Measurements from ENCODE around the gene FHAD1.

FHAD1 gene

GRCh38 chr1:15440357-15440756 is 193.3 kb downstream of the FHAD1 start:
- DNase-seq (ENCODE audit: low read depth, low spot score): no peak
- H3K36me3 ChIP-seq (ENCODE audit: control insufficient read depth, insufficient read depth, low read length): no peaks in the 10 kb centered on the region
- H3K4me3 ChIP-seq (ENCODE audit: low read length): no peak overlapping the region
- no peaks in the 10 kb centered on the region for H3K27me3 ChIP-seq (ENCODE audit: control insufficient read depth, insufficient read depth, low read length)
- H3K27ac ChIP-seq (ENCODE audit: low read length): no peak overlapping the region
- no peaks in the 10 kb centered on the region for H3K4me1 ChIP-seq (ENCODE audit: control insufficient read depth, insufficient read depth, low read length)
- H3K9me3 ChIP-seq (ENCODE audit: control insufficient read depth, insufficient read depth, low read length): no peaks in the 10 kb centered on the region
- no CpG with 5 or more reads among the region's 13 CpGs for WGBS (ENCODE audit: insufficient coverage, insufficient read length)

- no peak for DNase-seq (ENCODE audit: low read depth, low spot score)
These were observed 194.2 kb downstream of the FHAD1 start for GRCh38 chr1:15441247-15441646.

GRCh38 chr1:15442119-15442518 is 195.1 kb downstream of the FHAD1 start:
- Histone ChIP-seq H3K36me3 (ENCODE audit: control insufficient read depth, insufficient read depth, low read length) (no peaks in the 10 kb centered on the region), H3K27me3 (ENCODE audit: control insufficient read depth, insufficient read depth, low read length) (no peaks in the 10 kb centered on the region), H3K27ac (ENCODE audit: low read length) (no peak overlapping the region), H3K4me1 (ENCODE audit: control insufficient read depth, insufficient read depth, low read length) (no peaks in the 10 kb centered on the region), H3K9me3 (ENCODE audit: control insufficient read depth, insufficient read depth, low read length) (no peaks in the 10 kb centered on the region), H3K4me3 (ENCODE audit: low read length) (no peak overlapping the region)
- WGBS (ENCODE audit: insufficient coverage, insufficient read length): no CpG with 5 or more reads among the region's 8 CpGs
- no peak for DNase-seq (ENCODE audit: low read depth, low spot score)

More at GRCh38 chr1:15441247-15441646, 194.2 kb downstream of the FHAD1 start:
- H3K27me3 ChIP-seq (ENCODE audit: control insufficient read depth, insufficient read depth, low read length): no peaks in the 10 kb centered on the region
- no peaks in the 10 kb centered on the region for H3K9me3 ChIP-seq (ENCODE audit: control insufficient read depth, insufficient read depth, low read length)
- WGBS (ENCODE audit: insufficient coverage, insufficient read length): no CpG with 5 or more reads among the region's 6 CpGs
- H3K4me3 ChIP-seq (ENCODE audit: low read length): no peak overlapping the region
- H3K4me1 ChIP-seq (ENCODE audit: control insufficient read depth, insufficient read depth, low read length): no peaks in the 10 kb centered on the region
- H3K27ac ChIP-seq (ENCODE audit: low read length): no peak overlapping the region
- no peaks in the 10 kb centered on the region for H3K36me3 ChIP-seq (ENCODE audit: control insufficient read depth, insufficient read depth, low read length)

GRCh38 chr1:15442759-15443158 is 195.7 kb downstream of the FHAD1 start:
- no peak for DNase-seq (ENCODE audit: low read depth, low spot score)
- H3K4me3 ChIP-seq (ENCODE audit: low read length): no peak overlapping the region
- no peaks in the 10 kb centered on the region for H3K4me1 ChIP-seq (ENCODE audit: control insufficient read depth, insufficient read depth, low read length)
- WGBS (ENCODE audit: insufficient coverage, insufficient read length): no CpG with 5 or more reads among the region's 5 CpGs
- H3K27ac ChIP-seq (ENCODE audit: low read length): no peak overlapping the region
- no peaks in the 10 kb centered on the region for H3K36me3 ChIP-seq (ENCODE audit: control insufficient read depth, insufficient read depth, low read length)
- no peaks in the 10 kb centered on the region for H3K9me3 ChIP-seq (ENCODE audit: control insufficient read depth, insufficient read depth, low read length)
- H3K27me3 ChIP-seq (ENCODE audit: control insufficient read depth, insufficient read depth, low read length): no peaks in the 10 kb centered on the region

- Histone ChIP-seq H3K4me3 (ENCODE audit: low read length) (no peak overlapping the region), H3K9me3 (ENCODE audit: control insufficient read depth, insufficient read depth, low read length) (no peaks in the 10 kb centered on the region), H3K27ac (ENCODE audit: low read length) (no peak overlapping the region), H3K36me3 (ENCODE audit: control insufficient read depth, insufficient read depth, low read length) (no peaks in the 10 kb centered on the region), H3K4me1 (ENCODE audit: control insufficient read depth, insufficient read depth, low read length) (no peaks in the 10 kb centered on the region), H3K27me3 (ENCODE audit: control insufficient read depth, insufficient read depth, low read length) (no peaks in the 10 kb centered on the region)
- no CpG with 5 or more reads among the region's 5 CpGs for WGBS (ENCODE audit: insufficient coverage, insufficient read length)
- DNase-seq (ENCODE audit: low read depth, low spot score): no peak
These were observed 196.3 kb downstream of the FHAD1 start for GRCh38 chr1:15443281-15443680.

- Histone ChIP-seq H3K27me3 (ENCODE audit: control insufficient read depth, insufficient read depth, low read length) (no peaks in the 10 kb centered on the region), H3K4me1 (ENCODE audit: control insufficient read depth, insufficient read depth, low read length) (no peaks in the 10 kb centered on the region), H3K4me3 (ENCODE audit: low read length) (no peak overlapping the region), H3K9me3 (ENCODE audit: control insufficient read depth, insufficient read depth, low read length) (no peaks in the 10 kb centered on the region), H3K27ac (ENCODE audit: low read length) (no peak overlapping the region), H3K36me3 (ENCODE audit: control insufficient read depth, insufficient read depth, low read length) (no peaks in the 10 kb centered on the region)
- no peak for DNase-seq (ENCODE audit: low read depth, low spot score)
- WGBS (ENCODE audit: insufficient coverage, insufficient read length): no CpG with 5 or more reads among the region's 17 CpGs
These were observed 197.7 kb downstream of the FHAD1 start for GRCh38 chr1:15444468-15445389.

GRCh38 chr1:15445390-15446122 is 198.5 kb downstream of the FHAD1 start:
- no peak for DNase-seq (ENCODE audit: low read depth, low spot score)
- H3K4me3 ChIP-seq (ENCODE audit: low read length): no peak overlapping the region
- H3K27me3 ChIP-seq (ENCODE audit: control insufficient read depth, insufficient read depth, low read length): no peaks in the 10 kb centered on the region
- no peaks in the 10 kb centered on the region for H3K4me1 ChIP-seq (ENCODE audit: control insufficient read depth, insufficient read depth, low read length)
- no peak overlapping the region for H3K27ac ChIP-seq (ENCODE audit: low read length)
- H3K36me3 ChIP-seq (ENCODE audit: control insufficient read depth, insufficient read depth, low read length): no peaks in the 10 kb centered on the region
- WGBS (ENCODE audit: insufficient coverage, insufficient read length): no CpG with 5 or more reads among the region's 14 CpGs
- H3K9me3 ChIP-seq (ENCODE audit: control insufficient read depth, insufficient read depth, low read length): no peaks in the 10 kb centered on the region

- WGBS (ENCODE audit: insufficient coverage, insufficient read length): no CpG with 5 or more reads among the region's 4 CpGs
- DNase-seq (ENCODE audit: low read depth, low spot score): no peak
- no peak overlapping the region for H3K4me3 ChIP-seq (ENCODE audit: low read length)
- no peak overlapping the region for H3K27ac ChIP-seq (ENCODE audit: low read length)
- no peaks in the 10 kb centered on the region for H3K36me3 ChIP-seq (ENCODE audit: control insufficient read depth, insufficient read depth, low read length)
- no peaks in the 10 kb centered on the region for H3K4me1 ChIP-seq (ENCODE audit: control insufficient read depth, insufficient read depth, low read length)
- H3K27me3 ChIP-seq (ENCODE audit: control insufficient read depth, insufficient read depth, low read length): no peaks in the 10 kb centered on the region
- no peaks in the 10 kb centered on the region for H3K9me3 ChIP-seq (ENCODE audit: control insufficient read depth, insufficient read depth, low read length)
These were observed 199.2 kb downstream of the FHAD1 start for GRCh38 chr1:15446212-15446611.

Data from iPS DF 6.9 (cell line).